GM18870 (cell line): ENCODE data around the gene CEBPG.

Source experiments
- ATAC-seq: cut with Tn5 transposase; IDR thresholded peaks from one replicate; pipeline ENCODE4 v1.9.1; 2021; ENCODE audit warnings: moderate library complexity; ENCODE audit not compliant: unreplicated experiment

The CEBPG gene

DNA sequence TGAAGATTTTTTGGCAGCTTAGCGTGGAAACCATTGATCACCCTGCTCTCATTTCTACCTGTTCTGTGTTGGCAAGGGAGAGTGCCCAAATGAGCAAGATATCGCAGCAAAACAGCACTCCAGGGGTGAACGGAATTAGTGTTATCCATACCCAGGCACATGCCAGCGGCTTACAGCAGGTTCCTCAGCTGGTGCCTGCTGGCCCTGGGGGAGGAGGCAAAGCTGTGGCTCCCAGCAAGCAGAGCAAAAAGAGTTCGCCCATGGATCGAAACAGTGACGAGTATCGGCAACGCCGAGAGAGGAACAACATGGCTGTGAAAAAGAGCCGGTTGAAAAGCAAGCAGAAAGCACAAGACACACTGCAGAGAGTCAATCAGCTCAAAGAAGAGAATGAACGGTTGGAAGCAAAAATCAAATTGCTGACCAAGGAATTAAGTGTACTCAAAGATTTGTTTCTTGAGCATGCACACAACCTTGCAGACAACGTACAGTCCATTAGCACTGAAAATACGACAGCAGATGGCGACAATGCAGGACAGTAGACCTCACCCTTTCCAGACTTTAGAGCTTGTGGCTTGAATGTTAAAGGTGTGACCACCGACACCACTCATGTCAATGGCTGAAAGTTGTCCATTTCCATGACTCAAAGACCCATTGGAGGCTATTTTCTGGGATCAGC is 5.8 kb downstream of the CEBPG start:
- ATAC-seq: no peak

DNA sequence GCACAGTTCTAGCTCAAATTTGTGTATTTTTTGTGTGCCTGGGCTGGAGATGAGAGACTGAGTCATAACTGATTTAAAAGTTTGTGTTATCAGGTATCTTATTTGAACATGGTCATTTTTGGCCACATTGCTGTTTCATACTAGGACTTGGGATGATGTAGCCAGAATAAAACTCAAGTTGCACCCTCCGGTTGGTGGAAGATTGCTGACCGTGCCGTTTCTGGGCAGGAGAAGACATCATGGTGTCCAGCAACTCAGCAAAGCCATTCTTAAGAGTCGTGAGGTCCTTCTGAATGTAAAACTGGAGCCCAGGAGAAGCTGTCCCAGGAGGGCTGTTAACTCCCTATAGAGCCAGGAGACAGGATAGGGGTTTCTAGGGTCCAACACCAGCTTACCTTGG is 7.6 kb downstream of the CEBPG start:
- no peak for ATAC-seq

DNA sequence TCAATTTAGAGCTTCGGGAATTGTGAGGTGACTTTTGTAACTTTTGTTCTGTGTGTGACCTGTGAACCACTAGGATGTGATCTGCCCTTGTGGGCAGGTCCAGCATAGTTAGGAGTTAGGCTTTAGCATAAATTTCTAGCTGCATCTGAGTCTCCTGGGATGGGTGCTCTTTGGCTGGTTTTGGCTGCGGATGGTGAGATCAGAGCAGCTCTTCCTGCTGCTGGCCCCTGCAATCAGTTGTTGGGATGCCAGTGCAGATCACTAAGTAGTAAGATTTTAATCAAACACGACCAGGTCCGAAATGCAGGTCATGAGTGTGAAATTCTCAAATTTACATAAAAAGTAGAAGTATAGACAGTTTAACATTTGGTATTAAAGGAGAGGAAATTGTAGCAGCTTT is 8.5 kb downstream of the CEBPG start:
- no peak for ATAC-seq

DNA sequence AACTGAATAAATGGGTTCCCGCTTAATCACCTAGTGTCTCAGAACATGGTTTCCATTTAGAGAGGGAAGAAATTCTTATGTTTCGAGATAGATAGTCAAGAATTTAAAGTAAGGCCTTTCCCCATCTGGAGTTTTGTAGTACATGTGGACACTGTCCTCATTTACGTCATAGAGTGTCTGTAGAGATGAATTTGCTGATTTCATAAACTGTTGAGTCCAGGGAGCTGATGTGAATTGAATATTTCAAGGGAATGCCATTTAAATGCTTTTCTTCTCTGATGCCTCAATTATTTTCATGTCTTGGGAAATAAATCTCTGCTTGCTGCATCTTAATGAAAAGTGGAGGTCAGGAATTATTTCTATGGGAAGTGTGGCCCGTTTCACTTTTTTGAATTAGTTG is 9.5 kb downstream of the CEBPG start:
- ATAC-seq: no peak

DNA sequence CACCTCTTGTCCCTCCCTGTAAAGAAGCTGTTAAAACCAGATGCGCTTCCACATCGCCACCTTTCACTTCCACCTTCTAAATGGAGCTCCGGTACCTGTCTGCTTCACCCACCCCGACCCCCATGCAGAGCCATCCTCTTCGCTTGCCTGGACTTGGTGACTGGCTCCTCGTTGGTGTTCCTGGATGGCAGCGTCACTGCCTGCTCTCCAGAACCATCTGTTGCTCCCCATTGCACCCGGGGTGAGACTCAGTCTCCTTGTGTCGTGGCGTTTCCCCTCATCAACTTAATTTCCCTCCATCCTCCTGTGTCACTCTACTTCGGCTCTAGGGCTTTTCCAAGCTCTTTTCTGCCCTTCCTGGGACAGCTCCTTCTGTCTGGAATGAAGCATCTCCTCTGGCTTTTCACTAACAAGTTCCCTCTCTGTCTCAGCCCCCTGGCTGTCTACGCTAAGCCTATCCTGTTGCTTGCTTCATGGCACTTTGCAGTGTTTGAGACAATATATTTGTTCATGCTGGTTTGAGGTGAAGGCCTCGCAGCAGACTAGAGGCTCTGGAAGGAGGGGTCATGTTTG is 10.3 kb downstream of the CEBPG start:
- ATAC-seq: no peak

DNA sequence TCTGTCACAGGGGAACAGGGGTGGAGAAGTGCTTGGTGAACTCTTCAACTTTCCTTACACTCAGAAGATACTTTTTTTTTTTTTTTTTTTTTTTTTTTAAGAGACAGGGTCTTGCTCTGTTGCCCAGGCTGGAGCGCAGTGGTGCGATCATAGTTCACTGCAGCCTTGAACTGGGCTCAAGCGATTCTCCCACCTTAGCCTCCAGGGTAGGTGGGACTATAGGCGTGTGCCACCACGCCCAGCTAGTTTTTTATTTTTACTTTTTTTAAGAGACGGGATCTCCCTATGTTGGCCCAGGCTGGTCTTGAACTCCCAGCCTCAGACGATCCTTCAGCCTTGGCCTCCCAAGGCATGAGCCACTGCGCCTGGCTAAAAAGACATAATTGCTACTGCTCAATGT is 11.5 kb downstream of the CEBPG start:
- no peak for ATAC-seq

DNA sequence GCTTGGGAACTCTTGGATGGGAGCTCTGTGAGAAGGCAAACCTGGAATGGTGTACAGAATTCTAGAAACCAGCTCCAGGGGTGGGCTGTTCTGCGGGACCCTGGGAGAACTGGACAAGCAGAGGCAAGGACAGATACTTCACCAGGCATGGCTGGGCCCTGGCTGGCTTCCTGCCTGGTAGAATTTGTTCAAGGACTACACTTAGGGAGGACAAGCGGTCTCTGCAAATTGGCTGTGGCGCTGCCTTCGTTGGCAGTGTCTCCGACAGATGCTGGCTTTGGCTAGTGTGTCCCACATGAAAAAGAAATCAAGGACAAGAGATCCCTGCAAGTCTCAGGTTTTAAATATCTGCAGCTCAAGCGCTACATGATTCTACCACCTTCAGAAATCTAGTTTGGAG is 12.4 kb downstream of the CEBPG start:
- ATAC-seq: no peak

DNA sequence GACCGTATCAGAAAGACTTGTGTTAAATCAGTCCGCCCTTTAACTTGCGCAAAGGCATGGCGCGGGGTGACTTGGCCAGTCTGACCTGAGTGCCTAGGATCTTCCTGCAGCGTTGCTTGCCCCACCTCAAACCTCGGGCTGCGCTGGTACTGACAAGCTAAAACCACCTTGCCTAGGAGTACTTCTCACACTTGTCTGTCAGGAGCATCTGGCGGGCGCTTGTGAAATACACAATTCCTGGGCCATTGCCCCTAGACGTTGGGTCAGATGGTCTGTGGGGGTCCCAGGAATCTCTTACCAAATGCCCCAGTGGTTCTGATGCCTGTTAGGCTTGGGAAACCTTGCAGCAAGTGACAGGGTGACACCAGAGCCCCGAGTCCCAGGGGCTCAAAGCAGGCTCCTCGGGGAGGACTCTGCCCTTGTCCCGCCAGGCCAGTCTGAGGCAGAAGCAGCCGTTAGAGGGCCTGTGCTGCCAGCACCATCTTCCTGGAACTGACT is 12.9 kb downstream of the CEBPG start:
- no peak for ATAC-seq

DNA sequence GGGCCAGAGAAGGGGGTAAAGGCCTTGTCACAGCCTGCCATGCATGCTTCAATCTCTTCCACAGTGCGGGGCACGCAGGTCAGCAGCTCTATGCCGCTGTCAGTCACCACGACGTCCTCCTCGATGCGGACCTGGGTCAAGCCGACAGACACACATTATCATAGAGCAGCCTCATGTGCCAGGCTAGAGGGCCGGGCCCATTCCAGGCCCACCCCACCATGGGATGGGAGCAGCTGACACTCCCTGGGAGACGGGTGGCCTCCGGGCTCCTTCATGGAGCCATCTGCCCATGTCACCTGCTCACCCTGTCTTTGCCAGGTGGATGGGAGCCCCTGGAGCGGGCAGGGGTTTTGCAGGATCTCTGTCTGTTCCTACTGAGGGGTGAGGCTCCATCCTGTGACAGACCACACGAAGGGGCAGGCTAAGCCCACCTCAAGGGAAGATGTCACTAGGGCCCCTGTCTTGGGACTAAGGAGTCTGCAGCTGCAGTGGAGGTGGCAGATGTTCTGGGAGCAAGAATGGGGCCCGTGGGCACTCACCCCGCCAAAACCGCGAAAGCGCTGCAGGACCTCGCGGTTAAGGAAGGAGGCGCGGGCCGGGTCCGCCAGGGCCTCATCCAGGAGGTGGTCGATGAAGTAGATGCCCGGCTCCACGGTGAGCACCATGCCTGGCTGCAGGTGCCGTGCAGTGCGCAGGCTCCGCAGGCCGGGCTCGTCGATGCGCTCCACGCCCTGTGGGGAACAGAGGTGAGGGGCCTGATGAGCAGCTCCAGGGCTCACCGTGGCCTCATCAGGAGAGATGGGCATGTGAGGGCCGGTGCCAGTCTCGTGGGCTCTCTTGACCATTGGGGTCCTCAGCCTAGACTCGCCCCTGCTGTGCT is 14.1 kb downstream of the CEBPG start:
- no peak for ATAC-seq

DNA sequence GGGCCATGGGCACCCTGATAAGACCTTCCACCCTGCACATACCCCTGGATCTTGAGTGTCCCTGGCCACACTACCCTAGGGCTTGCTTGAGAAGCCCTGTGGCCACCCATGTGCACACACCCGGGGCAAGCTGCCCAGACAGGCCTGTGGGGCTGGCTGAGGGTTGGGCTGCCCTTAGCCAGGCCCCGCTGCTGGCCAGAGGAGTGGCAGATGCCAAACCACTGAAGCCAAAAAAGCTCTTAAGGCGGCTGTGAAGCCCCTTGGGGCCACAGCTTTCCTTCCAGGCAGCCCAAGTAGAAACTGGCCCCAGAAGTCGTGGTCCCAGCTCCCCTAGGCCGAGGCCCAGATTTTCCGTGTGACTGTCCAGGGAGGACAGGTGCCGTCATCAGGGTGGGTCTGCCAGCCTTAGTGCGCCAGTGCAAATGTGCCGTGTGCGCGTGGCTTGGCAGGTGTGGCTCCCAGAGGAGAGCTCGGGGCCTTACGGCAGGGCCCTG is 14.8 kb downstream of the CEBPG start:
- no peak for ATAC-seq

DNA sequence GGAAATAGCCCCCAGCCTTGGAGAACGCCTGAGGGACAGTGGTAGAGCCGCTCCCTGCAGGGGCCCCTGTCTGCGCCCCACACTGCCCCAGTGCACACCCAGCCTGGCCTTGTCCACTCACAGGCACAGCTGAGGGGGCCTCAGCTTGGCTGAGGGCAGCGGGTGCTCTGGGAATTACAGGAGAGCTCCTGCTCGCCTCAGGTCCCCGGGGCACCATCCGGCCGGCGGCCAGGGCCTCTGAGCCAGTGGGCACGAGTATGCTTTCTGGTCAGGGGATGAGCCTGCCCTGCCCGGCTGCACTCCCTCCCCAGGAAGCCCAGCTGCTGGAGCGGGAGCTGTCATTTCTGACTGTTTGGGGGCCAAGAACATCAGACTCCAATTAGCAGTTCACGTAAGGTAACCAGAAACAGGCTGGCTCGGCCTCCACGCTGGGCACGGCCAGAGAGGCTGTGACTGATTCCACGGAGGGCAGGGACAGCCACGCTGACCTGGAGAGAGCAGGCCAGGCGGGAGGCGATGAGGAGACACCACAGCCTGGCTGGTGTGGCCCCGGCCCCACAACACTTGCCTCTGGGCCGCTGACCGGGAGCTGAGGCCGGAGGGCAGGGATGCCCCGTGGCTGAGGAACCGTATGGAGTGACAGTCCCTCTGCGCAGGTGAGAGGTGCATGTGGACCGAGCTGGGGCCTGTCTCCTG is 15.4 kb downstream of the CEBPG start:
- ATAC-seq: no peak

DNA sequence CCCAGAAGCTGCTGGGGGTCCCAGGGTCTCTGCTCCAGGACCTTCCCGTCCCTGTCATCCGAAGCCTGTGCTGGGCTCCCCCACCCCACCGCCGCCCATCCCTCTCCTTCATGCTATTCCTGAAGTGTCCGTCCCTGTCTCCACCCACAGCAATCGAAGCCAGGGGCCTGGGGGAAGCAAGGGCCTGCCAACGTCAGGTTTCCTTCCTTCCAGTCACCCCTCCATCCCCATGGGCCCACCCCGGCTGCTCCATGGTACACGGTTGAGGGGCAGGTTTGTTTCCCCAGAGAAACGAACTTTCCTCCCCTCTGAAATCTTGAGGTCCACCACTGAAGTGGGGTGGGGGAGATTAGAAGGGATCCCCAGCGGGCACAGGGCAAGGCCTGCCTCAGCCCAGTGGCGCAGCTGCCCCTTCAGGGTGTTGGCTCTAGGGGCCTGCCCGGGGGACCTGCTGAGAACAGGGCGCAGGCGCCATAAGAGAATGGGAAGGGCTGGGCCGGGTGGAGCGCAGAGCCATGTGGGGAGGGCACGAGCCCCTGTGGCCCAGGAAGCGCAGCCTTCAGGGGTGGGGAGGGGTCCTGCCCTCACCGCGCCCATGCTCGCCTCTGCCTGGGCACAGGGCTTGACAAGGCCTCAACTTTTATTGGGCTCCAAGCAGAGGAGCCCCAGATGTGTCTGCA is 16.1 kb downstream of the CEBPG start:
- no peak for ATAC-seq

DNA sequence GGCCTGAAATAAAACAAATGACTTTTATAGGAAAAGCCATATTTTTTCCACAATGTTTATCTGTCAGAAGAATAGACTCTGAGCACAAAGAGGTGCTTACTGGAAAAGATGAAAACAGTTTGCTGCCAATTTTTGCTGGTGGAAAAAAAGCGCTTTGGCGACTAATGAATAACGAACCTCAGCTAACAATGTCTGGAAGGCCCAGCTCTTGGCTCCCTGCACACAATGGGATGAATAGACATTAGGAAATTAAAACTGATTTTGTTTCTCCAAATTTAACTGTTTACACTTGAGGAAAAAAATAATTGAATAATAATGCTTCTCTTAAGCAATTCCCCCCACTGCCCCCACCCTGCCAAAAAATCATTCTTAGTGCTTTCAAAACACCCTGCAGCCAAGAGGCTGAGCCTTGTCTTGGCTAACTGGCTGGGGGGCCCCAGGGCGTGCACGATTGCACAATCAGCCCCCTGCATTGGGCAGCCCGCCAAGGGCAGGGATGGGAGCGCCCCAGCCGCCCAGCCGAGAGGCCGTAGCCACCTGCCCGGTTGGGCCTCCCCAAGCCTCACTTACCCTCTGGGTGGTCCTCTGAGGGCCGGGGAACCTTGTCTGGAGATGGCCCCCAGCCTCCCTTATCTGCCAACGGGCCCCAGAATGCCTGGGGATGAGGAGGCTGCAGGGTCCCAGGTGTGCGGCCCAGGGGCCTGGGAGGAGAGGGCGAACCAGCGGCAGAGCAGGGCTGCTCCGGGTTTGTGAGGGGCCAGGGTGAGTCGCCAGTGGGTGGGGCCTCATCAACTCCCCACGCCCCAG is 16.8 kb downstream of the CEBPG start:
- ATAC-seq: no peak

DNA sequence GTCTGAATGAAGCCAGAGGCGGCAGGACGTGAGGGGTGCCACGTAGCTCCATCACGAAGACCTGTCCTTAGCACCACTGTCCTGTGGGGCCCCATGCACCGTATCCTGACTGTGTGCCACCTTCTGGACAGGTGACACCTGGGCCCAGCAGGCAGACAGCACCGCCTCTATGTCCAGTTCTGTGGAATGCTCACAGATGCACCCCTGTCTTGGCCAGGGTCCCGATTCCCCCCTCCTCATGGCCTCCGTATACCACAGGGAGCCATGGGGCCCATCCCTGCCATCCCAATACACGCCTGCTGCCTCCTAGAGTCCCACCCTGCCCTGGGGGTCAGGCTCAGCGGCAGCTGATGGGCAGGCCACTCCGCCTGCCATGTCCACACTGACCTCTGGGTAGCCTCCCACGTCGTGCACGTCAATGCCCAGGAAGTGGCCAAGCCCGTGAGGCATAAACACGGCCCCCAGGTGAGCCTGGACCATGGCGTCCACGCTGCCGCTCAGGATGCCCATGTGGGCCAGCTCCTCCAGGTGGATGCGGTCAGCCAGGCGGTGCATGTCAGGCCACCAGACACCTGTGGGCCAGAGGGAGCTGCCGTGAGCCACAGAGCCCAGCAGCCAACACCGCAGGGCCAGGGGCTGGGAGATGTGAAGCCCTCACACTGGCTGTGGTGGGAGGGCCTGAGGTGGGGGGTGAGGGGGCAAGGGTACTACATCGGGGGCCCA is 17.6 kb downstream of the CEBPG start:
- no peak for ATAC-seq

DNA sequence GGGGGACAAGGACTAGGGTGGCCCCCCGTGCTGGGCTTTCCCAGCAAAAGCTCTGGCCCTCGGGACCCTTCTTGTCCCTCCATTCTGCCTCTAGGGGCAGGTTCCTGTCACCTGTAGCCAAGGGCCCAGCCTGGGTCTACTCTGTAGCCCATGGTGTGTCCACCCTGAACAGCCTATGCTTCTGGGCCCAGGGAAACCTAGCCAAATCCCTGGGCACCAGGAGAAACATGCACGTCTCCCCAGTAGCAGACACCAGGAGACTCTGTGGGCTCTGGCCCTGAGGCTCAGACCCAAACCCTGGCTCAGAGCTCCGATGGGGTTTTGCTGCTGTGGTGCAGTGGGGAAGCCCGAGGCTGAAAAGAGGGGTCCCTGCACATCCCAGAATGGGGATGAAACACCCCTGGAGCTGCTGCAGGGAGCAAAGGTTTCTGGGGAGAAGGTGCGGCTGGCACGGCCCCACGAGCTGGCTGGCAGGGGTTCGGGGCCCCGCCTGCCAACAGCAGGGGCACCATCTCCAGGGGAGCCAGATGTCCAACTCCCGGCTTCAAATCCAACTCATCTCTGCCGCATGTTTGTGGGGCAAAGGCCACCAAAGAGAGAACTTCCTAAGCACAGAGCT is 18.2 kb downstream of the CEBPG start:
- no peak for ATAC-seq

DNA sequence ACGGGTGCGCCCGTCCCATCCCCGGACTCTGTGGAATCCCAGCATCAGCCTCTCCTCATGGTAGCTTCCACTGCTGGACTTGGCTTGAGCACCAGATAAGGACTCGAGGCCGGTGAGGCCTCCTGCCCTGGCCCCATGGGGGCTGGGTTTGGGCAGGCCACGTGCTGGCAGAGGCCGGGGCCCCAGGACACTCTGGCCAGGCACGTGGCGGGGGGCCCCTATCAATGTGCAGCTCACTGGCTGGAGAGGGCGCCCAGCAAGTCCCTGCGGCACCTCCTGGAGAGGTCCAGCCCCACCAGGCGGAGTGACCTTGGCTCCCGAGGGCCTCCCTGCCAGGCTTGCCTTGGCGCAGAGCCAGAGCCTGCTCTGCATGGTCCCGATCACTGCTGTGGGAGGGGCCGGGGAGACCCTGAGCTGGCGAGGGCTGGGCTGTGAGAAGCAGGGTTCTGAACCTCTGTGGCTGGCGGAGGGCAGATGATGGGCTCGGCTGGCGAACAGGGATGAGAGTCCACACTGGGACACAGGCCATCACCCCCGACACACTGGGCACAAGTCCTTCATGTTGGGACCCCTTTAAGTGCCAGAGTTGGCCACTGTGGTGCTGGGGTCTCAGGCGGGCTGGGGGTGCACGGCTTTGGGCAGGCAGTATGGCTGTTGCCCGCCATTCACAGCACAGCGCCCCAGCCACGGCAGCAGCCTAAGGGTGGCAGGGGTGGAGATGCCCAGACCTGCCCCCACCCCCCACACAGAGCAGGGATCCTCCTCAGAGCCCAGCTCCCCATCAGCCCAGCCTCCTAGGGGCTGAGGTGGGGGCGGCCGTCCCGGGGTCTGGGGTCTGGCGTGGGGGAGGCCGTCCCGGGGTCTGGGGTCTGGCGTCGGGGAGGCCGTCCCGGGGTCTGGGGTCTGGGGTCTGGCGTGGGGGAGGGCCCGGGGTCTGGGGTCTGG is 19.1 kb downstream of the CEBPG start:
- no peak for ATAC-seq

DNA sequence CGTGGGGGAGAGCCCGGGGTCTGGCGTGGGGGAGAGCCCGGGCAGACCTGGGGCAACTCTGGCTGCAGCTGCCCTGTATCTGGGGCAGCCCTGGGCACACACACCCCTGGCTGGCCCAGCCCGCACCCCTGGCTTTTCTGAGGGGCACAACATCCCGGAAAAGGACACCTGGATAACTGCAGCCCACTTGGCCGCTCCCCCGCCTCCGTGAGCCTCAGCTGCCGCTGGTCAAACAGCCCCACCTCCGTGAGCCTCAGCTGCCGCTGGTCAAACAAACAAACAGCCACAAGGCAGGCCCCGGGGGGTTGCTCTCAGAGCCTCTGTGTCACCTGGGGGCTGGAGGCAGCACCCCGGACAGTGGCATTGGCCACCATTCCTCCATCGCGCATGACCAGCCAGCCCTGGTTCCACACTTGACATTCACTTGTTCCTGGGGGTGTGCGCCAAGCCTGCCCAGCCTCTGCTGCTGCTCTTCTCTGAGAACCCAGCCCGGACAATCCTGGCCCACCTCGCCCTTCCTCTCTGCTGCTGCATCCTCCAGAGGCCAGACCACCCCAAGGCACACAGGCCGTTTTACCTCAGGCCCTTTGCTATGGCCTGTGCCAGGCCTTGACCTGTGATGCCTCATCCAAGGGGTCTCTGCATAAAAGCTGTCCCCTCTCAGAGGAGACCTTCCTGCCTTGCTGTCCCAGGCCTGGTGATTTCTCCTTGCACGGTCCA is 19.9 kb downstream of the CEBPG start:
- ATAC-seq: no peak
